AG09309 (cell line): ENCODE data around the gene HEPN1.

Source experiments
- DNase-seq: peaks from one replicate; pipeline ENCODE4 v3.0.0-alpha.2; 2010; ENCODE audit warnings: low read depth
- H3K4me3 ChIP-seq: 2 replicates; pipeline ENCODE4 v1.5.1; 2011; ENCODE audit warnings: mild to moderate bottlenecking, low read depth, low read length, moderate library complexity; ENCODE audit not compliant: control insufficient read depth
- CTCF ChIP-seq: IDR thresholded peaks from 2 replicates; pipeline ENCODE4 v1.5.1; 2011; ENCODE audit warnings: mild to moderate bottlenecking, low read depth, low read length, inconsistent platforms; ENCODE audit not compliant: insufficient read depth, control insufficient read depth; ENCODE audit errors: missing control alignments

The HEPN1 gene

GRCh38 chr11:124930799-124931198 lies 11.7 kb downstream of the HEPN1 start:
- no peak for TF ChIP-seq CTCF
- H3K4me3 ChIP-seq: no peak overlapping the region
- no peak for DNase-seq

- no peak overlapping the region for H3K4me3 ChIP-seq
- peak; percentile 35 for TF ChIP-seq CTCF
- DNase-seq: peak; percentile 74
Observed at GRCh38 chr11:124934862-124935547, 16.0 kb downstream of the HEPN1 start.

- no peak for DNase-seq
- TF ChIP-seq CTCF: no peak
- H3K4me3 ChIP-seq: no peak within 1 kb of the TSS
Observed at GRCh38 chr11:124935548-124936514, 16.8 kb downstream of the HEPN1 start, which contains the start of gene HEPACAM. Gene HEPACAM, minus strand, starts transcription at chr11:124936047. Its CDS starts 41 bp downstream, at chr11:124936006.

GRCh38 chr11:124937336-124937935 lies 18.4 kb downstream of the HEPN1 start:
- no peak for DNase-seq
- no peak overlapping the region for H3K4me3 ChIP-seq
- TF ChIP-seq CTCF: no peak

- DNase-seq: no peak
- H3K4me3 ChIP-seq: no peak overlapping the region
- TF ChIP-seq CTCF: no peak
Observed at GRCh38 chr11:124938206-124938765, 19.2 kb downstream of the HEPN1 start.

GRCh38 chr11:124938970-124939369 lies 19.9 kb downstream of the HEPN1 start:
- no peak overlapping the region for H3K4me3 ChIP-seq
- no peak for DNase-seq
- TF ChIP-seq CTCF: no peak
